Stimulated activated CD8-positive, alpha-beta memory T cell treated with anti-CD3 and anti-CD28 coated beads, Interleukin-15, amount 100 ng/mL, for 48 hours (primary cell): ENCODE results near the gene RASGRF2.
"Not testable (repeated sequence)": the region's sequence is repeated elsewhere in the genome, so short reads cannot be mapped to it uniquely, and the experiment has no call there.

Source experiments
- DNase-seq, 2 donors: peaks; one replicate each; pipeline ENCODE4 v3.0.0-alpha.2; 2020; ENCODE audit warnings: low read depth in 2 of 2

The RASGRF2 gene

GRCh38 chr5:80985600-80986228, 25.6 kb downstream of the RASGRF2 start:
- DNase-seq, result no peak

GRCh38 chr5:80986382-80986781, 26.2 kb downstream of the RASGRF2 start:
- DNase-seq, result no peak

GRCh38 chr5:80987078-80987766, 27.1 kb downstream of the RASGRF2 start:
- DNase-seq, result no peak

GRCh38 chr5:80988419-80988935, 28.3 kb downstream of the RASGRF2 start:
- DNase-seq, result no peak

GRCh38 chr5:80989883-80990282, 29.7 kb downstream of the RASGRF2 start:
- no peak for DNase-seq

GRCh38 chr5:80990527-80990926, 30.4 kb downstream of the RASGRF2 start:
- DNase-seq, result no peak

GRCh38 chr5:80990971-80991370, 30.8 kb downstream of the RASGRF2 start:
- DNase-seq, result no peak

- DNase-seq, result no peak
These were observed 35.7 kb downstream of the RASGRF2 start for GRCh38 chr5:80995908-80996307.

GRCh38 chr5:80998590-80998979, 38.4 kb downstream of the RASGRF2 start:
- DNase-seq, result peak in 1 of 2 donors; percentile 32

GRCh38 chr5:81003811-81004386, 43.7 kb downstream of the RASGRF2 start:
- DNase-seq, result no peak

- no peak for DNase-seq
These were observed 45.5 kb downstream of the RASGRF2 start for GRCh38 chr5:81005708-81006107.

GRCh38 chr5:81006231-81006630, 46.1 kb downstream of the RASGRF2 start:
- DNase-seq, result no peak

GRCh38 chr5:81006947-81007636, 46.9 kb downstream of the RASGRF2 start:
- no peak for DNase-seq

- no peak for DNase-seq
These were observed 47.5 kb downstream of the RASGRF2 start for GRCh38 chr5:81007637-81008027.

- no peak for DNase-seq
These were observed 50.4 kb downstream of the RASGRF2 start for GRCh38 chr5:81010336-81011169.

GRCh38 chr5:81014348-81014747, 54.2 kb downstream of the RASGRF2 start:
- no peak for DNase-seq

GRCh38 chr5:81016116-81016515, 56.0 kb downstream of the RASGRF2 start:
- DNase-seq, result no peak

GRCh38 chr5:81017320-81017719, 57.2 kb downstream of the RASGRF2 start:
- no peak for DNase-seq

GRCh38 chr5:81018608-81019007, 58.4 kb downstream of the RASGRF2 start:
- DNase-seq, result not testable (repeated sequence)

GRCh38 chr5:81019748-81020147, 59.6 kb downstream of the RASGRF2 start:
- DNase-seq, result no peak

GRCh38 chr5:81020478-81021167, 60.5 kb downstream of the RASGRF2 start:
- DNase-seq, result no peak
